AG08395 (cell line): ENCODE results near the gene KHK.
A peak's percentile ranks its signal among the peaks of the same experiment; 100 is the strongest.

Experiments
- DNase-seq: peaks from one replicate; pipeline ENCODE4 v3.0.0; 2012; ENCODE audit warnings: mixed read lengths, low spot score

The KHK gene

GRCh38 chr2:27128668-27129571 is 42.3 kb downstream of the KHK start:
- DNase-seq = no peak

GRCh38 chr2:27130396-27130795 is 43.8 kb downstream of the KHK start:
- no peak for DNase-seq

- no peak for DNase-seq
These were observed 44.9 kb downstream of the KHK start for GRCh38 chr2:27131429-27131828.

GRCh38 chr2:27133195-27133875 is 46.8 kb downstream of the KHK start:
- DNase-seq = no peak

- peak; percentile 100 for DNase-seq
These were observed 47.6 kb downstream of the KHK start, which contains the start of gene PREB for GRCh38 chr2:27133905-27134780. TSS of gene PREB (minus strand) at chr2:27134636. CDS start at chr2:27134421, 215 bp downstream.

- DNase-seq = no peak
These were observed 48.4 kb downstream of the KHK start for GRCh38 chr2:27134781-27135477.

- DNase-seq = no peak
These were observed 48.9 kb downstream of the KHK start for GRCh38 chr2:27135478-27135955.

- no peak for DNase-seq
These were observed 50.2 kb downstream of the KHK start for GRCh38 chr2:27136751-27137150.

GRCh38 chr2:27137322-27137935 is 50.9 kb downstream of the KHK start:
- no peak for DNase-seq

GRCh38 chr2:27138111-27138510 is 51.5 kb downstream of the KHK start:
- no peak for DNase-seq

GRCh38 chr2:27139310-27139709 is 52.7 kb downstream of the KHK start, which contains the start of gene PRR30:
TSS of gene PRR30 (minus strand) at chr2:27139410. CDS start at chr2:27138329, 1,081 bp downstream.
- no peak for DNase-seq

- DNase-seq = no peak
These were observed 56.7 kb downstream of the KHK start for GRCh38 chr2:27143285-27143684.

- no peak for DNase-seq
These were observed 59.1 kb downstream of the KHK start for GRCh38 chr2:27145682-27146081.

- DNase-seq = no peak
These were observed 61.4 kb downstream of the KHK start for GRCh38 chr2:27147935-27148334.

GRCh38 chr2:27148801-27149439 is 62.3 kb downstream of the KHK start, which contains the start of gene TCF23:
TSS of gene TCF23 (plus strand) at chr2:27149004. CDS start at chr2:27149134, 130 bp downstream.
- no peak for DNase-seq

- no peak for DNase-seq
These were observed 63.2 kb downstream of the KHK start for GRCh38 chr2:27149570-27150405.
